HepG2 (cell line): Measurements from ENCODE around the gene GPT2. TPM values are rescaled to one million over a fixed set of nuclear protein-coding genes. Genes with fewer than 3 reads are reported as not detected.
A peak's percentile ranks its signal among the peaks of the same experiment; 100 is the strongest.

Experiments
- AGO2 ChIP-seq: fragments of 200-400 bp; formaldehyde crosslinking; optimal IDR thresholded peaks from 2 replicates; pipeline ENCODE3; 2017; ENCODE audit warnings: mild to moderate bottlenecking, low read depth, low read length, moderate library complexity
- ARID4A ChIP-seq: sonication (generic); formaldehyde crosslinking; IDR thresholded peaks from 2 replicates; pipeline ENCODE4 v1.5.0; 2020; ENCODE audit warnings: mild to moderate bottlenecking, missing genetic modification reagents, borderline replicate concordance
- ETV5 ChIP-seq: IDR thresholded peaks from 2 replicates; pipeline ENCODE4 v1.6.1; 2018; ENCODE audit warnings: missing biosample characterization, missing genetic modification reagents, inconsistent platforms, borderline replicate concordance
- FOXA3 ChIP-seq: IDR thresholded peaks from 2 replicates; pipeline ENCODE4 v1.6.1; 2016; ENCODE audit warnings: missing genetic modification reagents, missing compliant biosample characterization
- GABPA ChIP-seq, 2 experiments: IDR thresholded peaks; 2 replicates each; pipeline ENCODE4 v1.6.1; 2011 to 2016; ENCODE audit warnings: low read depth in 2 of 2, low read length in 1 of 2, missing biosample characterization in 1 of 2, missing genetic modification characterization in 1 of 2
- GZF1 ChIP-seq: sonication (generic); formaldehyde crosslinking; IDR thresholded peaks from 2 replicates; pipeline ENCODE4 v1.5.1; 2020; ENCODE audit warnings: mild to moderate bottlenecking, missing genetic modification reagents
- IKZF5 ChIP-seq: IDR thresholded peaks from 2 replicates; pipeline ENCODE4 v1.6.1; 2018; ENCODE audit warnings: missing genetic modification reagents, mild to moderate bottlenecking, missing compliant biosample characterization
- MAF1 ChIP-seq: sonication (generic); formaldehyde crosslinking; IDR thresholded peaks from 2 replicates; pipeline ENCODE4 v1.5.0; 2020; ENCODE audit warnings: missing genetic modification reagents, borderline replicate concordance
- PCBP2 ChIP-seq: fragments of 200-400 bp; formaldehyde crosslinking; optimal IDR thresholded peaks from 2 replicates; pipeline ENCODE3; 2018; ENCODE audit warnings: low read length, low read depth; ENCODE audit not compliant: poor library complexity, severe bottlenecking
- PHF20 ChIP-seq: sonication (generic); formaldehyde crosslinking; IDR thresholded peaks from 2 replicates; pipeline ENCODE4 v1.5.0; 2020; ENCODE audit warnings: mild to moderate bottlenecking, missing genetic modification reagents
- SKIL ChIP-seq: sonication (generic); formaldehyde crosslinking; IDR thresholded peaks from 2 replicates; pipeline ENCODE4 v1.8.0; 2022; ENCODE audit warnings: missing genetic modification reagents, mild to moderate bottlenecking, moderate library complexity, borderline replicate concordance
- SUZ12 ChIP-seq: fragments of 150-350 bp; IDR thresholded peaks from 2 replicates; pipeline ENCODE4 v1.6.1; 2014; ENCODE audit warnings: low read depth, low read length
- ZFP91 ChIP-seq: sonication (generic); formaldehyde crosslinking; IDR thresholded peaks from 2 replicates; pipeline ENCODE4 v1.9.0; 2022; ENCODE audit warnings: missing genetic modification reagents, mild to moderate bottlenecking, borderline replicate concordance
- ZMYM3 ChIP-seq: sonication (generic); formaldehyde crosslinking; IDR thresholded peaks from 2 replicates; pipeline ENCODE4 v1.5.1; 2020; ENCODE audit warnings: mild to moderate bottlenecking, missing genetic modification reagents
- ZNF17 ChIP-seq: sonication (generic); formaldehyde crosslinking; IDR thresholded peaks from 2 replicates; pipeline ENCODE4 v1.5.0; 2020; ENCODE audit warnings: mild to moderate bottlenecking, missing genetic modification reagents
- ZNF251 ChIP-seq: sonication (generic); formaldehyde crosslinking; IDR thresholded peaks from 2 replicates; pipeline ENCODE4 v1.9.0; 2021; ENCODE audit warnings: mild to moderate bottlenecking, missing genetic modification reagents
- ZNF614 ChIP-seq: IDR thresholded peaks from 2 replicates; pipeline ENCODE4 v1.6.1; 2018; ENCODE audit warnings: missing biosample characterization, missing genetic modification reagents, inconsistent platforms, borderline replicate concordance
- ZNF772 ChIP-seq: sonication (generic); formaldehyde crosslinking; IDR thresholded peaks from 2 replicates; pipeline ENCODE4 v1.5.0; 2020; ENCODE audit warnings: mild to moderate bottlenecking, missing genetic modification reagents
- ZSCAN30 ChIP-seq: sonication (generic); formaldehyde crosslinking; IDR thresholded peaks from 2 replicates; pipeline ENCODE4 v1.5.0; 2020; ENCODE audit warnings: mild to moderate bottlenecking, missing genetic modification reagents
- polyA plus RNA-seq, 8 experiments: library from polyadenylated mRNA; depleted of rRNA in 3 of 8; stranded (reverse) in 7 of 8; unstranded in 1 of 8; fragments of >200 nt; fragmentation: Illumina TruSeq in 4 of 8; extraction: Trizol in 4 of 8; gene quantifications; 2 replicates each; pipeline versions ENCODE4 v1.2.1 to v1.2.3, GENCODE V29; 2011 to 2016; ENCODE audit warnings: low read depth in 4 of 8, missing spikeins in 1 of 8, mixed read lengths in 1 of 8; ENCODE audit not compliant: insufficient read depth in 1 of 8
- total RNA-seq, 5 experiments: library from RNA; depleted of rRNA; stranded (reverse); fragments of >200 nt; fragmentation: Illumina TruSeq; extraction: Trizol; gene quantifications; 2 replicates each; pipeline ENCODE4 v1.2.3, GENCODE V29; 2016; ENCODE audit warnings: low read depth in 1 of 5

GPT2 gene
- total and polyA plus RNA-seq, 2 of the 13 experiments (the other 11 are each of a cell fraction or from before 2014, with no cell fraction given) = 138 to 267 TPM

- TF ChIP-seq SKIL (CRISPR knock-in tag) (peak; percentile 98), PHF20 (CRISPR knock-in tag) (0 out of 2 replicates have a peak, but pooled peaks have one; percentile 30), ETV5 (CRISPR knock-in tag) (peak; percentile 33; the same call in 1 of the 2 replicates), ZNF772 (CRISPR knock-in tag) (peak; percentile 96), FOXA3 (CRISPR knock-in tag) (peak; percentile 80), ZSCAN30 (no peak), IKZF5 (CRISPR knock-in tag) (0 out of 2 replicates have a peak, but pooled peaks have one; percentile 23), MAF1 (CRISPR knock-in tag) (no peak), SUZ12 (no peak), ZMYM3 (CRISPR knock-in tag) (peak; percentile 96), ZNF251 (CRISPR knock-in tag) (no peak), ZFP91 (peak; percentile 92), ZNF17 (CRISPR knock-in tag) (peak; percentile 56; the same call in 1 of the 2 replicates), AGO2 (peak; percentile 30), ZNF614 (peak; percentile 89; the same call in 1 of the 2 replicates), ARID4A (CRISPR knock-in tag) (peak; percentile 73; the same call in 1 of the 2 replicates), GABPA (IDR thresholded peaks at IDR 0.05; ENCODE audit: low read depth, low read length) (no peak), GABPA (CRISPR knock-in tag; IDR thresholded peaks at IDR 0.05; ENCODE audit: low read depth) (no peak), GZF1 (CRISPR knock-in tag) (0 out of 2 replicates have a peak, but pooled peaks have one; percentile 65), PCBP2 (no peak)
Observed at GRCh38 chr16:46918905-46919792, 35.0 kb downstream of the GPT2 start (continued).
